Stimulated activated naive B cell treated with anti-CD40 and anti-IgM and Interleukin-4, amounts not matched to agents 10 μg/mL and 1 μg/mL and 100 μg/mL, for 72 hours (primary cell): ENCODE results near the gene MOB3C.

ENCODE experiments used
- ATAC-seq, 2 donors: fragments of 150-1000 bp; cut with Tn5 transposase; replicated peaks; 2 replicates each; pipeline ENCODE4 v1.10.0; 2021; ENCODE audit warnings: moderate library complexity in 1 of 2
- DNase-seq: peaks from one replicate; pipeline ENCODE4 v3.0.0; 2021
- H3K27ac Mint-ChIP-seq: one replicate; pipeline ENCODE4 v1.8.0; 2022; ENCODE audit warnings: mild to moderate bottlenecking, mixed read lengths
- H3K27me3 Mint-ChIP-seq, 2 donors: one replicate each; pipeline ENCODE4 v1.8.0; 2022; ENCODE audit warnings: mixed read lengths in 2 of 2
- H3K36me3 Mint-ChIP-seq, 2 donors: one replicate each; pipeline ENCODE4 v1.8.0; 2022; ENCODE audit warnings: mixed read lengths in 2 of 2, mild to moderate bottlenecking in 1 of 2
- H3K4me1 Mint-ChIP-seq, 2 donors: one replicate each; pipeline ENCODE4 v1.8.0; 2022; ENCODE audit warnings: mixed read lengths in 2 of 2, mild to moderate bottlenecking in 1 of 2
- H3K4me3 Mint-ChIP-seq, 2 donors: one replicate each; pipeline ENCODE4 v1.8.0; 2022; ENCODE audit warnings: mild to moderate bottlenecking in 2 of 2, mixed read lengths in 2 of 2, moderate library complexity in 1 of 2
- H3K9me3 Mint-ChIP-seq, 2 donors: one replicate each; pipeline ENCODE4 v1.8.0; 2022; ENCODE audit warnings: mixed read lengths in 2 of 2, mild to moderate bottlenecking in 1 of 2

Gene MOB3C

DNA sequence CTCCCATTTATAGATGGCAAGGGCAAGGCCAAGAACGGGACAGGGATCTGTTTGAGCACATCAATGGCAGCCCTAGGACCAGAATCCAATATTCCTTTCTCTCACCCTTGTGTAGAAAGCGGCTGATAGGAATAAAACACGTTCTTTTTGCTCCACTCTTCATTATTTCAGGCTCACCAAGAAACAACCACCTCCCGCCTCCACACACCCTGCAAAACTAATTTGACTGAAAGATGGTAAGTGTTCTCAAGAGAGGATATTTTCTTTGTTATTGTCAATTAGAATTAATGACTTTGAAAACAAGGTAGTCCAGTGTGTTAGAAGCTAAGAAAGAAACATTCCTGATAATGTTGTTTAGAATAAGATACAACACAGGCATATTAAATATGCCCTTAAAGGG lies 53.3 kb downstream of the MOB3C start:
- no peak overlapping the region for H3K27ac Mint-ChIP-seq
- peaks cover 60 to 77% of the 10 kb centered on the region in 2 donors for H3K36me3 Mint-ChIP-seq
- H3K4me3 Mint-ChIP-seq, result no peak overlapping the region
- no peak for DNase-seq
- no peaks in the 10 kb centered on the region for H3K27me3 Mint-ChIP-seq
- ATAC-seq, result no peak
- no peaks in the 10 kb centered on the region for H3K4me1 Mint-ChIP-seq
- H3K9me3 Mint-ChIP-seq, result peaks cover 0 to 1% of the 10 kb centered on the region in 2 donors

DNA sequence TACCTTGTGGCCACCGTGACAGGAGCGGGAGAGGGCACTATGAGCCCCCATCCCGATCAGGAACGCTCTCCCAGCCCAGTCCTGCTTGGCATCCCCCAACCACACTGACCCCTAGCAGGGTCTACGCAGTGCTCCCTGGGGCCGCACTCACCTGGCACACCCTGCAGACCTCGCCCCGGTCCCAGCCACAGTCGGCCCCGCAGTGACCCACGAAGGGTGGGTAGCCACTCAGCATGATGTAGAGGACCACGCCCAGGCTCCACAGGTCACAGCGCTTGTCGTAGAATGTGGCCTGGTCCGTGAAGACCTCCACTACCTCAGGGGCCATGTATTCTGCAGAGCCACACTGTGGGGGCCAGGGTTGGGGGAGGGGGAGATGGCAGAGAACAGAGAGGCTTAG lies 54.1 kb downstream of the MOB3C start:
- H3K27me3 Mint-ChIP-seq, result no peaks in the 10 kb centered on the region
- ATAC-seq, result no peak
- H3K9me3 Mint-ChIP-seq, result peaks cover 0 to 1% of the 10 kb centered on the region in 2 donors
- H3K27ac Mint-ChIP-seq, result no peak overlapping the region
- DNase-seq, result no peak
- H3K4me3 Mint-ChIP-seq, result no peak overlapping the region
- H3K36me3 Mint-ChIP-seq, result peaks cover 52 to 75% of the 10 kb centered on the region in 2 donors
- no peaks in the 10 kb centered on the region for H3K4me1 Mint-ChIP-seq

DNA sequence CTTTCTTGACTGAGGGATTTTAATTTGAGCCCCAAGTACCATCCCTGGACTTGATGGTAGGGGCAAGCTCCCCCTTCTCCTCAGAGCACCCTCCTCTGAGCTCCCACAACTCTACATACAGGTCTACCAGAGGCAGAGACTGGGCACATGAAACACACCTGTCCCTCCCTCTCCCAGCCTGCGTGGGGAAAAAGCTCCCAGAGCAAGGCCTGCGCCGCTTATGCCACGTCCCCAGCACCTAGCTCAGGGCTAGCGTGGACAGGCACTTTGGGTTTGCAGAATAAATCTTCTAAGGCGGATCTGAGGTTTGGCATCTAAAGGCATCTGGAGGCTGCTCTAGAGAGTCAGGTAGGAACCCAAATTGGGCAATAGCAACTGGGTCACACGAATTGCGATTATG lies 57.6 kb downstream of the MOB3C start:
- peaks cover 28 to 48% of the 10 kb centered on the region in 2 donors for H3K36me3 Mint-ChIP-seq
- no peak overlapping the region for H3K4me3 Mint-ChIP-seq
- DNase-seq, result no peak
- no peaks in the 10 kb centered on the region for H3K9me3 Mint-ChIP-seq
- no peaks in the 10 kb centered on the region for H3K4me1 Mint-ChIP-seq
- no peaks in the 10 kb centered on the region for H3K27me3 Mint-ChIP-seq
- no peak overlapping the region for H3K27ac Mint-ChIP-seq
- ATAC-seq, result no peak

DNA sequence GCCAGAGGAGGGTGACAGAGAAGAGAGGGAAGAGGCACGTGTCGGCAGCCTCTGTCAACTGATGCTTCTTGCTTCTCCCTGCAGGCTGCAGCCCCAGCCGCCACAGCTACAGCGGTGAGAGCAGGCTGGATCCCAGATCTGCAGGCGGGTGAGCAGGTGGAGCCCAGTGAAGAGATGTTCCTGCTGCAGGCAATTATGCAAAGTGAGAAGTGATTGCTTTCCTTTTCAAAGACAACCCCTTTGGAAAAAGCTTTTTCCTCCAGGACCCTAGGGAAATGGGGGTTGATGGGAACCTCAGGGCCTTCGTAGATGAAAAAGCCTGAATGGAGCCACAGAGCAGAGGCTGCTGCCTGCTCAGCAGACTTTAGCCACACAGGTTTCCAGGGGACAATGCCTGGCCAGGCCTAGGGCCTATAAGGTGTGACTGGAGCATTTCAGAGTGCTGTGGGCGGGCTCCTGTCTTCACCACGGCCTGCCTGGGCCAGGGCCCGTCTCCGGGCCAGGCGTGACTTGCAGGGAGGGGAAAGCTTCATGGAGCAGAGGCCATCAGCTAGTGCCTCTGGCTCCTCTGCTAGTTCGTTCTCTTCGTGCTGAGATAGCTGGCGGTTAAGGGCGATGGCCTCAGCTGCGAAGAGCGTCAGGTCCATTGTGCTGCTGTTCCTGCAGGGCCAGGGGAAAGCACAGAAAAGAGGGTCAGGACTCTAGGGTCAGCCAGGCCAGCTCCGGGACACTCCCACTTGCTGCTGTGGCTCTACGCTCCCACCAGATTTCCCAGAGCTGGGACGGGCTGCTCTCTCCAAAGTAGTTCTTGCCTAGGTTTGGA lies 58.3 kb downstream of the MOB3C start:
- Mint-ChIP-seq H3K4me1 (no peaks in the 10 kb centered on the region), H3K36me3 (peaks cover 26 to 44% of the 10 kb centered on the region in 2 donors), H3K4me3 (no peak overlapping the region), H3K27me3 (peaks cover 0 to under 1% of the 10 kb centered on the region in 2 donors), H3K9me3 (no peaks in the 10 kb centered on the region), H3K27ac (no peak overlapping the region)
- DNase-seq (no peak), ATAC-seq (no peak)
